Kidney epithelial cell (primary cell): ENCODE measurements around the gene PPP1R7. TPM values are rescaled to one million over a fixed set of nuclear protein-coding genes. Genes with fewer than 3 reads are reported as not detected.

Experiments used
- DNase-seq: peaks from one replicate; pipeline ENCODE4 v3.0.0-alpha.2; 2010; ENCODE audit warnings: low read depth
- H3K27me3 ChIP-seq: 2 replicates; pipeline ENCODE4 v1.6.0; 2011; ENCODE audit warnings: low read length; ENCODE audit not compliant: control insufficient read depth, insufficient read depth
- H3K36me3 ChIP-seq: 2 replicates; pipeline ENCODE4 v1.5.1; 2011; ENCODE audit warnings: low read length; ENCODE audit not compliant: control insufficient read depth, insufficient read depth
- H3K4me3 ChIP-seq: 2 replicates; pipeline ENCODE4 v1.5.1; 2011; ENCODE audit warnings: low read depth, mild to moderate bottlenecking, control low read depth, low read length
- CTCF ChIP-seq: IDR thresholded peaks from 2 replicates; pipeline ENCODE4 v1.5.1; 2011; ENCODE audit warnings: mild to moderate bottlenecking, moderate library complexity, low read length, control low read depth, inconsistent platforms; ENCODE audit not compliant: insufficient read depth, poor library complexity, severe bottlenecking
- total RNA-seq: library from RNA; depleted of rRNA; stranded (reverse); fragments of >200 nt; gene quantifications from 2 replicates; pipeline ENCODE4 v1.2.3, GENCODE V29; 2015

The PPP1R7 gene
- total RNA-seq, 1 donor from 2014 or later = 82.3 TPM

GRCh38 chr2:241198381-241199279 is 48.4 kb downstream of the PPP1R7 start:
- DNase-seq = no peak
- TF ChIP-seq CTCF = no peak

GRCh38 chr2:241199286-241199685 is 49.0 kb downstream of the PPP1R7 start:
- Histone ChIP-seq H3K4me3 (no peak overlapping the region), H3K36me3 (no peaks in the 10 kb centered on the region), H3K27me3 (peaks cover 14% of the 10 kb centered on the region)
- DNase-seq = no peak
- TF ChIP-seq CTCF = no peak

More at GRCh38 chr2:241198381-241199279, 48.4 kb downstream of the PPP1R7 start:
- no peaks in the 10 kb centered on the region for H3K36me3 ChIP-seq
- no peak overlapping the region for H3K4me3 ChIP-seq
- peaks cover 14% of the 10 kb centered on the region for H3K27me3 ChIP-seq

GRCh38 chr2:241199897-241200821 is 49.9 kb downstream of the PPP1R7 start:
- Histone ChIP-seq H3K4me3 (no peak overlapping the region), H3K27me3 (peaks cover 14% of the 10 kb centered on the region), H3K36me3 (no peaks in the 10 kb centered on the region)
- no peak for TF ChIP-seq CTCF
- no peak for DNase-seq

- no peak for DNase-seq
- Histone ChIP-seq H3K27me3 (peaks cover 14% of the 10 kb centered on the region), H3K36me3 (no peaks in the 10 kb centered on the region), H3K4me3 (no peak overlapping the region)
- no peak for TF ChIP-seq CTCF
These were observed 50.6 kb downstream of the PPP1R7 start for GRCh38 chr2:241200822-241201395.

- no peak for TF ChIP-seq CTCF
- DNase-seq = no peak
- Histone ChIP-seq H3K4me3 (no peak overlapping the region), H3K36me3 (no peaks in the 10 kb centered on the region), H3K27me3 (peaks cover 12% of the 10 kb centered on the region)
These were observed 51.4 kb downstream of the PPP1R7 start for GRCh38 chr2:241201445-241202267.
